HUES6 (cell line): Measurements from ENCODE around the gene TSHR.

ENCODE experiments used
- H3K27ac ChIP-seq: 2 replicates; pipeline ENCODE4 v1.7.0; 2013; ENCODE audit warnings: low read depth, mild to moderate bottlenecking, low read length, inconsistent platforms
- H3K27me3 ChIP-seq: 2 replicates; pipeline ENCODE4 v1.6.1; 2013; ENCODE audit warnings: low read length; ENCODE audit not compliant: control insufficient read depth, insufficient read depth
- H3K36me3 ChIP-seq: 2 replicates; pipeline ENCODE4 v1.6.1; 2013; ENCODE audit warnings: low read length; ENCODE audit not compliant: control insufficient read depth, insufficient read depth
- H3K4me1 ChIP-seq: 2 replicates; pipeline ENCODE4 v1.6.1; 2013; ENCODE audit warnings: low read length; ENCODE audit not compliant: control insufficient read depth, insufficient read depth
- H3K4me3 ChIP-seq: 2 replicates; pipeline ENCODE4 v1.5.1; 2013; ENCODE audit warnings: low read depth, low read length
- H3K9ac ChIP-seq: one replicate; pipeline ENCODE4 v1.6.1; 2013; ENCODE audit warnings: mild to moderate bottlenecking, low read length
- H3K9me3 ChIP-seq: 2 replicates; pipeline ENCODE4 v1.6.1; 2013; ENCODE audit warnings: low read depth, low read length; ENCODE audit not compliant: control insufficient read depth, insufficient read depth

The TSHR gene

GRCh38 chr14:81172881-81173280 is 217.5 kb downstream of the TSHR start:
- Histone ChIP-seq H3K36me3 (no peaks in the 10 kb centered on the region), H3K9me3 (no peaks in the 10 kb centered on the region), H3K4me1 (no peaks in the 10 kb centered on the region), H3K27ac (no peak overlapping the region), H3K27me3 (no peaks in the 10 kb centered on the region), H3K9ac (no peak overlapping the region), H3K4me3 (no peak overlapping the region)

- no peak overlapping the region for H3K9ac ChIP-seq
- H3K9me3 ChIP-seq = no peaks in the 10 kb centered on the region
- peaks cover 15% of the 10 kb centered on the region for H3K36me3 ChIP-seq
- H3K4me1 ChIP-seq = no peaks in the 10 kb centered on the region
- H3K4me3 ChIP-seq = no peak overlapping the region
- no peaks in the 10 kb centered on the region for H3K27me3 ChIP-seq
- H3K27ac ChIP-seq = no peak overlapping the region
Measured at GRCh38 chr14:81176241-81176640, 220.8 kb downstream of the TSHR start.

- Histone ChIP-seq H3K4me3 (no peak overlapping the region), H3K36me3 (peaks cover 24% of the 10 kb centered on the region), H3K9ac (no peak overlapping the region), H3K4me1 (no peaks in the 10 kb centered on the region), H3K27ac (no peak overlapping the region), H3K9me3 (no peaks in the 10 kb centered on the region), H3K27me3 (no peaks in the 10 kb centered on the region)
Measured at GRCh38 chr14:81177225-81177624, 221.8 kb downstream of the TSHR start.

GRCh38 chr14:81178063-81178462 is 222.6 kb downstream of the TSHR start:
- Histone ChIP-seq H3K36me3 (peaks cover 32% of the 10 kb centered on the region), H3K4me1 (no peaks in the 10 kb centered on the region), H3K27ac (no peak overlapping the region)

GRCh38 chr14:81179631-81180030 is 224.2 kb downstream of the TSHR start:
- Histone ChIP-seq H3K27me3 (no peaks in the 10 kb centered on the region), H3K9ac (no peak overlapping the region), H3K36me3 (peaks cover 47% of the 10 kb centered on the region), H3K4me1 (no peaks in the 10 kb centered on the region), H3K27ac (no peak overlapping the region), H3K4me3 (no peak overlapping the region), H3K9me3 (no peaks in the 10 kb centered on the region)

More at GRCh38 chr14:81178063-81178462, 222.6 kb downstream of the TSHR start:
- Histone ChIP-seq H3K9ac (no peak overlapping the region), H3K27me3 (no peaks in the 10 kb centered on the region), H3K4me3 (no peak overlapping the region), H3K9me3 (no peaks in the 10 kb centered on the region)

- H3K27me3 ChIP-seq = no peaks in the 10 kb centered on the region
- no peaks in the 10 kb centered on the region for H3K4me1 ChIP-seq
- no peak overlapping the region for H3K9ac ChIP-seq
- peaks cover 78% of the 10 kb centered on the region for H3K36me3 ChIP-seq
- no peak overlapping the region for H3K4me3 ChIP-seq
- H3K9me3 ChIP-seq = no peaks in the 10 kb centered on the region
- H3K27ac ChIP-seq = no peak overlapping the region
Measured at GRCh38 chr14:81187832-81188522, 232.6 kb downstream of the TSHR start.

- Histone ChIP-seq H3K9ac (no peak overlapping the region), H3K9me3 (no peaks in the 10 kb centered on the region), H3K4me1 (no peaks in the 10 kb centered on the region), H3K4me3 (no peak overlapping the region), H3K27ac (no peak overlapping the region), H3K27me3 (no peaks in the 10 kb centered on the region), H3K36me3 (peaks cover 81% of the 10 kb centered on the region)
Measured at GRCh38 chr14:81192594-81192993, 237.2 kb downstream of the TSHR start.

- H3K27me3 ChIP-seq = no peaks in the 10 kb centered on the region
- peaks cover 86% of the 10 kb centered on the region for H3K36me3 ChIP-seq
- H3K4me3 ChIP-seq = no peak overlapping the region
- no peaks in the 10 kb centered on the region for H3K4me1 ChIP-seq
- no peak overlapping the region for H3K9ac ChIP-seq
- no peak overlapping the region for H3K27ac ChIP-seq
- H3K9me3 ChIP-seq = no peaks in the 10 kb centered on the region
Measured at GRCh38 chr14:81193924-81194633, 238.7 kb downstream of the TSHR start.
